ENCODE measurements around the gene GPA33.
"Not testable (repeated sequence)": the region's sequence is repeated elsewhere in the genome, so short reads cannot be mapped to it uniquely, and the experiment has no call there.

Gene GPA33

GRCh38 chr1:167054946-167055630 lies 35.1 kb downstream of the GPA33 start:
- no peak for DNase-seq

GRCh38 chr1:167054531-167054930 lies 35.6 kb downstream of the GPA33 start:
- no peak for DNase-seq

- DNase-seq, result no peak
Measured at GRCh38 chr1:167052389-167052788, 37.8 kb downstream of the GPA33 start.

- no peak for DNase-seq
Measured at GRCh38 chr1:167051907-167052306, 38.3 kb downstream of the GPA33 start.

- DNase-seq, result peak; percentile 12
Measured at GRCh38 chr1:167043752-167044488, 46.3 kb downstream of the GPA33 start.

- no peak for DNase-seq
Measured at GRCh38 chr1:167033646-167034045, 56.5 kb downstream of the GPA33 start.

- DNase-seq, result not testable (repeated sequence)
Measured at GRCh38 chr1:167029553-167029952, 60.6 kb downstream of the GPA33 start.

- DNase-seq, result no peak
Measured at GRCh38 chr1:167022384-167022783, 67.8 kb downstream of the GPA33 start.

- no peak for DNase-seq
Measured at GRCh38 chr1:167016100-167016750, 74.0 kb downstream of the GPA33 start.

- no peak for DNase-seq
Measured at GRCh38 chr1:167013108-167013929, 76.9 kb downstream of the GPA33 start.

GRCh38 chr1:167012570-167012969 lies 77.6 kb downstream of the GPA33 start:
- no peak for DNase-seq

GRCh38 chr1:167011560-167012191 lies 78.5 kb downstream of the GPA33 start:
- no peak for DNase-seq

- DNase-seq, result no peak
Measured at GRCh38 chr1:167003711-167004110, 86.5 kb downstream of the GPA33 start.

All from midbrain (tissue), 1 donor.